Fibroblast of skin of right biceps (primary cell): Measurements from ENCODE around the gene HBD.
"Not testable (repeated sequence)": the region's sequence is repeated elsewhere in the genome, so short reads cannot be mapped to it uniquely, and the experiment has no call there.

ENCODE experiments used
- DNase-seq: peaks from one replicate; pipeline ENCODE4 v3.0.0-alpha.2; 2013

Gene HBD

DNA sequence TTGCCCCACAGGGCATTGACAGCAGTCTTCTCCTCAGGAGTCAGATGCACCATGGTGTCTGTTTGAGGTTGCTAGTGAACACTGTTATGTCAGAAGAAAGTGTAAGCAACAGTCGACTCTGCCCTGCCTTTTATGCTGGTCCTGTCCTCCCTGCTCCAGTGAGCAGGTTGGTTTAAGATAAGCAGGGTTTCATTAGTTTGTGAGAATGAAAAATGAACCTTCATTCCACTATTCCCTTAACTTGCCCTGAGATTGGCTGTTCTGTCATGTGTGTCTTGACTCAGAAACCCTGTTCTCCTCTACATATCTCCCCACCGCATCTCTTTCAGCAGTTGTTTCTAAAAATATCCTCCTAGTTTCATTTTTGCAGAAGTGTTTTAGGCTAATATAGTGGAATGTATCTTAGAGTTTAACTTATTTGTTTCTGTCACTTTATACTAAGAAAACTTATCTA, at the start of gene HBD:
Gene HBD, minus strand, starts transcription at position 103 of the 454 bp plus-strand sequence. Its CDS starts 50 bp downstream, at position 53.
- DNase-seq, result peak; percentile 10

DNA sequence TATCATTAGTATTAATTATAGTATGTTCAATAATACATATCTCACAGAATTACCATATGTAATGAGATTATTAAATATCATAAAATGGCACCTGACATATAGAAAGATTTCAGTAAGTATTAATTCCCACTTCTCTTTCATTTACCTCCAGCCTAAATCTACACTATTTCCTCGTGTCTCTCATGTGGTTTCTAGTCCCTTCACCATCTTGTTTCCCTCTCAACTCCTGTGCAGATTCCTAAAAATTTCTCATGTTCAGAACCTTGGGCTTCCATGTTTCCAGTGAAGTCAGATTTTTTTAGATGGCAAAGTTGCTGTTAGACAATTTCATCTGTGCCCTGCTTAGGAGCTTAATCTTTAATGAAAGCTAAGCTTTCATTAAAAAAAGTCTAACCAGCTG, 49.6 kb upstream of the HBD start:
- DNase-seq, result no peak

DNA sequence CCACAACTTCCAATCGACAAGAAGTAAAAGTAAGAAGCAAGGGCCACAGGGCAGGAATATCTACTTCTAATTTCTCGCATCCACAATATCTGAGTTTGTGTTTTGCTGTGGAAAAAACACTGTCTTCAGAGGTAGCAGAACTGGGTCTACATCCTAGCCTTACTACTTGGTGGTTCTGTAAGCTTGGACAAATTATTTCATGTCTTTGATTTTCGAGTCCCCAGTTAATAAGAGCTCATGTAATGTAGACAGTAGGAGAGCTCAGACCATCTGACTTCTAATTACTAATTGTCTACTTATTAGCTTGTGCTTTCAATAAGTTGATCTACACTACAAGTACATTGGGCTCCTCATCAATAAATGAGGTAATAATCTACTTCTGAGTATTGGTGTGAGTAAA, 48.8 kb upstream of the HBD start:
- DNase-seq, result no peak

DNA sequence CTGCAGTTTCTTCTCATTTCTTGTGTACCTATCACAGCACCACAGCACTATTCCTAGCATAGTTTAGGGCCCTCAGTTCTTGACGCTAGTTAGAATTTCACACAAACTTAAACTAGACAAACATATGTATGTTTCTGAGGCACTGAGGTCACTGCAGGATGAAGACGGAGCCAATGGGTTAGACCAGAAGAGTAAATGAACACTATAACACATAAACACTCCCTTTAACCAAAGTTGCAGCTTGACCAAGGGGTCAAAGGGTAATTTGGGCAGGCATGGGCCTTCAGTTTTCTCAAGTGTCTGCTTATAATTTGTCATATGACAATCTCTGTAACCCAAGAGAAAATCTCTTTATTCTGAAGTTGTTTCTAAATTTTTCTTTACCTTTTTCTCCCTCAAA, 48.3 kb upstream of the HBD start:
- no peak for DNase-seq

DNA sequence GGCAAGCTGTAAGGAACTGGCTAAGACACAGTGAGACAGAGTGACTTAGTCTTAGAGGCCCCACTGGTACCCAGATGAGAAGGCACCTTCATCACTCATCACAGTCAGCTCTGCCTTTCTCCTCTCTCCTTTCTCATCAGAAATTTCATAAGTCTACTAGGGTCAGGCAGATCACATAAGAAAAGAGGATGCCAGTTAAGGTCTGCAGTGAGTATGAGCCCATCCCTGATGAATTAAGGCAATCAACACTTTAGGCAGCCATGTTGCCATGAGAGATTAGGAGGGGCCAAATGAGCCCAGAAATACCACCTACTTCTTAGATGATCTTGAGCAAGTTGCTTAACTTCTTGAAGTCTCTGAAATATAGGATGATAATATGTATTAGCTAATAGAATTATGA, 47.3 kb upstream of the HBD start:
- no peak for DNase-seq

GRCh38 chr11:5280582-5281102, 46.4 kb upstream of the HBD start:
- peak; percentile 95 for DNase-seq

DNA sequence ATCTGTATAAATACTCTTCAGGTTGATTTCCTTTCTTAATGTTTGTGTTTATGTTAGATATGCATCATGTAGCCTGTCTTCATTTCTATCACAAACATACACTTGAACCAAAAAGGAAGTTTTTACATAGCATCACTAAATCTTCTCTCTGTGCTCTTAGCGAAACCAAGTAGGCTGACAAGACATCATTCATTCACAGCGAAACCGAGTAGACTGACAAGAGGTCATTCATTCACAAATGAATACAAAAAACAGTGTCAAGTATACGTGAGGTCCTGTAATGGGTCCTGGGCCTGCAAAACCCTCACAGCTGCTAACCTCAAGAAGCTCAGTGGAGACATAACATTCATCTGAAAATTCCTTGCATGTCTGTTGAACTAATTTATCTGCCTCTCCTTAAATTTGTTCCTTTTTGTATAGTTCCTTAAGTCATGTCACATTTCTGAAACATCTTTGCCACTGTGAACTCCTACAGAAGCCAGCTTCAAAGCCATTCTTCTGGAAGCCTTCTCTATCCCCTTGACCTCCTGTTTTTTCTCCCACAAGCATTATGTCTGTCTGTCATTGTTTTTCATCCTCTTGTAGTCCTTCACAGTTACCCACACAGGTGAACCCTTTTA, 45.3 kb upstream of the HBD start:
- DNase-seq, result no peak

DNA sequence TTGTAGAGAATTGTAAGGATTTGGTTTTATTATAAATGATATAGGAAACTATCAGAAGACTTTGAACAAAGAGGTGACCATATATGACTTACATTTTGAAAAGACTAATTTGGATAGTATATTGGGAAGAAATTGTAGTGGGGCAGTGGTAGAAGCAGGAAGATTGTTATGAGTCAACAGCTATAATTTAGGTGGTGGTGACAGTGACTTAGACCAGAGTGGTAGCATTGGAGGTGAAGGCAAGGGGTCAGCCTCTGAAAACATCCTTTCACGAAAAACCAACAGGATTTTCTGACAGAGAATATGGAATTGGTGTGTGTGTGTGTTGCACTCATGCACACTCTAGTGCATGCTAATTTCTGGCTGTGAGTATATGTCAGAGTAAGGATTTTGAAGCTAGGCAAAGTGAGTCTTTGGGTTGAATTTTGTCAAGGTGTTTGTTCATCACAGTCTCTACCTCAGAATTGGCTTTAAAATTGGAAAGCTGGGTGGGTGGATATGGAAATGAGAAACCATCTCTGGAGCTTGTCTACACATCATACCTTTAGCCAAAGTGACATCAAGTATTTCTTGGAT, 43.6 kb upstream of the HBD start:
- peak; percentile 6 for DNase-seq

GRCh38 chr11:5276697-5277096, 42.4 kb upstream of the HBD start:
- DNase-seq, result no peak

GRCh38 chr11:5275369-5276110, 41.3 kb upstream of the HBD start:
- no peak for DNase-seq

DNA sequence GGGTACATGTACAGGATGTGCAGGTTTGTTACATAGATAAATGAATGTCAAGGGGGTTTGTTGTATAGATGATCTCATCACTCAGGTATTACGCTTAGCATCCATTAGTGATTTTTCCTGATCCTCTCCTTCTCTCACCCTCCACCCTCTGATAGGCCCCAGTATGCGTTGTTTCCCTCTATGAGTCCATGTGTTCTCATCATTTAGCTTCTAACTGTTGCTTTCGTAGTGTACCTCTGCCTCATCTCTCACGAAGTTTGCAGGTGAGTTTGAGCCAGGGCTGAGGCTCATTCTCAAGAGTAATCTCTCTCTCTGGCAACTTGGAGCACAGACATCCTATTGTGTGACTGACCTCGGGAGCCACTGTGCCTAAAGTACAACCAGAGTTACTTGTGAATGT, 40.1 kb upstream of the HBD start:
- no peak for DNase-seq

DNA sequence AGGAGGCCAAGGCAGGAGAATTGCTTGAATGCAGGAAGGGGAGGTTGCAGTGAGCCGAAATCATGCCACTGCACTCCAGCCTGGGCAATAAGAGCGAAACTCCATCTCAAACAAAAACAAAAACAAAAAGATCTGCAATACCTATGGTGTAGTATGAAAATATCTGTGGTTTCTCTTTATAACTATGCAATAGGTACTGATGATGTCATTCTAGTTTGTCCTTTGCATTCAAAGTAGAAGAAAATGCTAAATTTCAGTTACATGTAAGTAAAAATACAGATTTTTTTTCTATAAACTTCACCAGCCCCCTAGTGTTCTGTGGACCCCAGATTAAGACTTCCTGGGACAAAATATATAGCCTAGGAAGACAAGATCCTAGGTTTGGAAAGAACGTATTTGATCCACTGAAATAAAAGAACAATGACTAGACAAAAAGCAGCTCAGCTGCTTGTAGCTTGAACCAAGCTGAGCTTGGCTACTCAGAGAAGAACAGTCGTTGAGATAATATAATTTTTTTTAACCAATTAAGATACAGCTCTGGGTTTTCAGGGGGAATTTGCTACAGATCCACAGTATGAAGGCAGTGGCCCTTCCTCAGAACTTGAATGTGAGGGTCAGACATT, 38.2 kb upstream of the HBD start:
- DNase-seq, result no peak

DNA sequence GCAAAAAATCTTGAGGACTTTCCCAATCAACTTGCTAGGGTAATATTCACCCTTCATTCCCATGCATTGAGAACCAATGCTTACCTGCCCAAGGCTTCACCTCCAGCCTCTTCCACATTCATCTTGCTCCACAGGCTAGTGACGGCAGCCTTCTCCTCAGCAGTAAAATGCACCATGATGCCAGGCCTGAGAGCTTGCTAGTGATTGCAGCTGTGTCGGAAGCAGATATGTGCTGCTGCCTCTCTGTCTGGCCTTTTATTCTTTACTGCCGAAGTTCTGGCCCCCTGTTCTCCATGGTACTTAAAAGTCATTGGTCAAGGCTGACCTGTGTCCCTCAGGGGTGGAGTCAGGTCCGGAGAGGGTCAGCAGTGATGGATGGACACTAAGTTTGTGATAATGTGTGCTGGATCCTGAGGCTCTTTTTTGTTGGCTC, 35.4 kb upstream of the HBD start, which contains the start of gene HBE1:
Gene HBE1, minus strand, starts transcription at position 231 of the 433 bp plus-strand sequence. Its CDS starts 55 bp downstream, at position 176.
- no peak for DNase-seq

DNA sequence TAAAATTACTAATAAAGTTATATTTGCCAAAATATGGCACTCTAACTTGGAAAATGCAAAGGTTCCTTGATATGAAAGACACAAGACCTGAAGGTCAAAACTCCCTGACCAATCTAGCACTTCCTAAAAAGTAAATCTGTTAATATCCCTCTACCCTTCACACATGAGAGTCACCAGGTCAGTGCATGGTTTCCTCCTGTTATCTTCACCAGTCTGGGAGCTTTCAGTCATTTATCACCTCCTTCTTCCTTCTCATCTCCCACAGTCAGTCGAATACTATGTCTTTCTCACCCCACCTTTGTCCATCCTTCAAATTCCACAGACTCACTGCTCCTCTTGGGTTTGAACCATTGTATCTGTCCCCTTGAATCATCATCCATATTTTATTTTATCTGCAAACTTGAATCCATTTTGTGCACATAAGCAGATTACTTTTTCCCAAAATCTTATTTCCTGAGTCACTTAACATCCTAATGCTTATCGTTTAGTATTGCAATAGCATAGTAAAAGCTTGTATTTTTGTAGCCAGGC, 32.8 kb upstream of the HBD start:
- no peak for DNase-seq

GRCh38 chr11:5266609-5267008, 32.3 kb upstream of the HBD start:
- DNase-seq, result no peak

DNA sequence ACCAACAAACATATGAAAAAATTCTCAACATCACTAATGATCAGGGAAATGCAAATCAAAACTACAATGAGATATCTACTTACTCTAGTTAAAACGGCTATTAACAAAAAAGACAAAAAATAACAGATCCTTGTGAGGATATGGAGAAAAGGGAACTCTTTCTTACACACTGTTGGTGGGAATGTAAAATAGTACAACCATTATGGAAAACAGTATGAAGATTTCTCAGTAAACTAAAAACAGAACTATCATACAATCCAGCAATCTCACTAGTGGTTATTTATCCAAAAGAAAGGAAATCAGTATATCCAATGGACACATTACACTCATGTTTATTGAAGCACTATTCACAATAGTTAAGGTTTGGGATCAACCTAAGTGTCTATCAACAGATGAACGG, 31.5 kb upstream of the HBD start:
- DNase-seq, result no peak

- DNase-seq, result no peak
Measured at GRCh38 chr11:5258543-5259262, 24.4 kb upstream of the HBD start.

DNA sequence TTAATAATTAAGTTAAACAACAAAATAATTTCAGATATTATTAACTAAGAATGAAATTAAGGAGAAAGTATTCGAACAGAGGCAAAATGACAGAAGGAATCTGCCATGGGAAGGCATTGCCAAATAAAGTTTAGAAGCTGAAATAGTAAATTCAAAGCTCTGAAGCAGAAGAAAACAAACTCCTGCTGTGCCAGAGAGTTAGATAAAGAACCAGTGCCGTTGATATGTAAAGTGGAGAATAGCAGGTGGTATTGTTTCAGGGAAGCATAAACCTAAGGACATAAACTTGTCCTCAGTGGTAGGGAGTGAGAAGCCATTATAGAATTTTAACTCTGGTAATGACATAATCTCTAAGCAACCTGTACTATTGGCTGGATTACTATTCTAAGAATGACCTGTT, 23.0 kb upstream of the HBD start:
- DNase-seq, result no peak

DNA sequence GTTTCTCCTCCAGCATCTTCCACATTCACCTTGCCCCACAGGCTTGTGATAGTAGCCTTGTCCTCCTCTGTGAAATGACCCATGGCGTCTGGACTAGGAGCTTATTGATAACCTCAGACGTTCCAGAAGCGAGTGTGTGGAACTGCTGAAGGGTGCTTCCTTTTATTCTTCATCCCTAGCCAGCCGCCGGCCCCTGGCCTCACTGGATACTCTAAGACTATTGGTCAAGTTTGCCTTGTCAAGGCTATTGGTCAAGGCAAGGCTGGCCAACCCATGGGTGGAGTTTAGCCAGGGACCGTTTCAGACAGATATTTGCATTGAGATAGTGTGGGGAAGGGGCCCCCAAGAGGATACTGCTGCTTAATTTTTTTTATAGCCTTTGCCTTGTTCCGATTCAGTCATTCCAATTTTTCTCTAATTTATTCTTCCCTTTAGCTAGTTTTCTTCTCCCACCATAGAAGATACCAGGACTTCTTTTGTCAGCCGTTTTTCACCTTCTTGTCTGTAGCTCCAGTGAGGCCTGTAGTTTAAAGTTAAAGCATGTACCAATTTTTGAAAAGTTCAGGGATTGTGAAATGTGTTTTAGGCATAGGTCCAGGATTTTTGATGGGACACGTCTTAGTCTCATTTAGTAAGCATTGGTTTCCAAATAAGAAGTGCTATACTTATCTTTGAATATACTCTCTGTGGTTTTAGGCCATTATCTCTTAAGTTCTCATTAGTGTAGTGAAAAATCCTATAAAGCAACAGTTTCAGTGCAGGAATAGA, 20.5 kb upstream of the HBD start, which contains the start of gene HBG2:
Gene HBG2, minus strand, starts transcription at position 136 of the 768 bp plus-strand sequence. Its CDS starts 53 bp downstream, at position 83.
- not testable (repeated sequence) for DNase-seq

DNA sequence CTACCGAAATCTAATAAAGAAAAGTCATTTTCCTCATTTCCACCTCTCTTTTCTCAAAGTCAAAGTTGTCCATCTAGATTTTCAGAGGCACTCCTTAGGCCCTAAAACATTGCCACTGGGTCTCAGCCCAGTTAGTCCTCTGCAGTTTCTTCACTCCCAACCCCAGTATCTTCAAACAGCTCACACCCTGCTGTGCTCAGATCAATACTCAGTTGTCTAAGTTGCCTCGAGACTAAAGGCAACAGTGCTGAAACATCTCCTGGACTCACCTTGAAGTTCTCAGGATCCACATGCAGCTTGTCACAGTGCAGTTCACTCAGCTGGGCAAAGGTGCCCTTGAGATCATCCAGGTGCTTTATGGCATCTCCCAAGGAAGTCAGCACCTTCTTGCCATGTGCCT, 19.7 kb upstream of the HBD start:
- DNase-seq, result not testable (repeated sequence)

DNA sequence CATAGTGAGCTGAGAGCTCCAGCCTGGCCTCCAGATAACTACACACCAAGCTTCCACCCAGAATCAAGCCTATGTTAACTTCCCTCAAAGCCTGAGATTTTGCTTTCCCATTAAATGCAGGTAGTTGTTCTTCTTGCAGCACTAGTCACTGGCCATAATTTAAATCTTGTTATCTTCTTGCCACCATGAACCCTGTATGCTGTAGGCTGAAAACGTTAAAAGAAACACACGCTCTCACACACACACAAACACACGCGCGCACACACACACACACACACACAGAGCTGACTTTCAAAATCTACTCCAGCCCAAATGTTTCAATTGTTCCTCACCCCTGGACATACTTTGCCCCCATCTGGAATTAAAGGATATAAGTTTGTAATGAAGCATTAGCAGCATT, 19.2 kb upstream of the HBD start:
- not testable (repeated sequence) for DNase-seq

DNA sequence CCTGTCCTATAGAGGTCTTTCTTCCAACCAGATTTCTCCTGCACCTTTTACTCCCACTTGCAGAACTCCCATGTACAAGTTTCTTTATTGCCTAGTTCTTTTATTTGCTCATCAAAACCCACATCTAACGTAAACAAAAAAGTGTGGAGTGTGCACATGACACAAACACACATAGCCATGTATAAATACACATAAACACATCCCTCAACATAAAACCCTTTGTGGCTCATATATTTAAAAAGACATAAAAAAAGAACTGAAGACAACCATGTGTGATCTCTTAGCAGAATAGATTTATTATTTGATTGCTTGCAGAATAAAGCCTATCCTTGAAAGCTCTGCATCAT, 18.6 kb upstream of the HBD start:
- no peak for DNase-seq
